B cell (primary cell): Measurements from ENCODE around the gene AIFM1. TPM values are rescaled to one million over a fixed set of nuclear protein-coding genes. Genes with fewer than 3 reads are reported as not detected.
A peak's percentile ranks its signal among the peaks of the same experiment; 100 is the strongest.

Experiments used
- ATAC-seq: fragments of 200-7000 bp; cut with Tn5 transposase; one replicate; pipeline ENCODE4 v1.10.0; 2021; ENCODE audit warnings: low read depth, mild to moderate bottlenecking, moderate number of reproducible peaks, moderate library complexity
- CTCF ChIA-PET: fragments of 350-600 bp; sonication (Branson Sonifier 250); formaldehyde crosslinking; loops from one replicate; lab custom pipeline; 2021; ENCODE audit warnings: antibody characterized with exemption, inconsistent platforms; lab: Charles Lee
- POLR2A ChIA-PET: fragments of 350-600 bp; sonication (Branson Sonifier 250); formaldehyde crosslinking; loops from one replicate; lab custom pipeline; 2021; ENCODE audit warnings: antibody characterized with exemption; lab: Charles Lee
- DNase-seq: peaks from one replicate; pipeline ENCODE4 v3.0.0; 2013
- H2AFZ ChIP-seq: 2 replicates; pipeline ENCODE4 v1.6.1; 2012; ENCODE audit warnings: mild to moderate bottlenecking, low read depth, low read length; ENCODE audit not compliant: insufficient read depth, poor library complexity, severe bottlenecking
- H3K27ac ChIP-seq, 2 donors: 1 replicate in 1 of 2; 2 replicates in 1 of 2; pipeline ENCODE4 v1.5.1; 2012 to 2013; ENCODE audit warnings: low read length in 2 of 2, mild to moderate bottlenecking in 2 of 2, moderate library complexity in 1 of 2
- H3K27me3 ChIP-seq, 4 experiments: fragments of 200-600 bp in 1 of 4; sonication (generic) in 1 of 4; replicated peaks in 1 of 4; 1 replicate in 2 of 4; 2 replicates in 2 of 4; pipeline versions ENCODE4 v1.6.1 to v1.7.0; 2013 to 2016; ENCODE audit warnings: low read length in 3 of 4, mild to moderate bottlenecking in 2 of 4, mixed read lengths in 1 of 4, moderate library complexity in 1 of 4; ENCODE audit not compliant: insufficient read depth in 4 of 4, control insufficient read depth in 3 of 4; ENCODE audit errors: control extremely low read depth in 1 of 4
- H3K36me3 ChIP-seq, 2 experiments: replicated peaks in 1 of 2; 1 replicate in 1 of 2; 2 replicates in 1 of 2; pipeline versions ENCODE4 v1.6.1 to v1.7.1; 2013; ENCODE audit warnings: low read length in 1 of 2; ENCODE audit not compliant: insufficient read depth in 2 of 2, control insufficient read depth in 1 of 2; ENCODE audit errors: control extremely low read depth in 1 of 2, extremely low read depth in 1 of 2
- H3K4me1 ChIP-seq, 2 donors: fragments of 200-600 bp in 1 of 2; sonication (generic) in 1 of 2; 1 replicate in 1 of 2; 2 replicates in 1 of 2; pipeline versions ENCODE4 v1.5.1 to v1.6.1; 2013 to 2017; ENCODE audit warnings: low read length in 2 of 2; ENCODE audit not compliant: control insufficient read depth in 2 of 2, insufficient read depth in 2 of 2
- H3K4me2 ChIP-seq: replicated peaks from 2 replicates; pipeline ENCODE3; 2012; ENCODE audit warnings: mild to moderate bottlenecking, low read depth, low read length; ENCODE audit not compliant: poor library complexity, severe bottlenecking
- H3K4me3 ChIP-seq, 5 experiments: fragments of 200-600 bp in 1 of 5; sonication (generic) in 1 of 5; 1 replicate in 3 of 5; 2 replicates in 2 of 5; pipeline versions ENCODE4 v1.5.1 to v1.7.0; 2011 to 2016; ENCODE audit warnings: low read length in 4 of 5, mild to moderate bottlenecking in 4 of 5, low read depth in 2 of 5, control low read depth in 1 of 5, moderate library complexity in 1 of 5; ENCODE audit not compliant: insufficient read depth in 1 of 5; ENCODE audit errors: control extremely low read depth in 1 of 5, extremely low read depth in 1 of 5
- H3K79me2 ChIP-seq: fragments of 200-600 bp; sonication (generic); one replicate; pipeline ENCODE4 v1.6.0; 2016; ENCODE audit warnings: low read length; ENCODE audit not compliant: control insufficient read depth, insufficient read depth
- H3K9ac ChIP-seq: fragments of 200-600 bp; sonication (generic); 2 replicates; pipeline ENCODE4 v1.6.1; 2017; ENCODE audit warnings: mild to moderate bottlenecking, low read length, moderate library complexity
- H3K9me3 ChIP-seq, 3 donors: one replicate each; pipeline versions ENCODE4 v1.6.1 to v1.7.1; 2013; ENCODE audit warnings: low read length in 2 of 3; ENCODE audit not compliant: control insufficient read depth in 2 of 3, insufficient read depth in 1 of 3; ENCODE audit errors: control extremely low read depth in 1 of 3
- H4K20me1 ChIP-seq: 2 replicates; pipeline ENCODE4 v1.6.0; 2012; ENCODE audit warnings: mild to moderate bottlenecking, low read length; ENCODE audit not compliant: insufficient read depth, control insufficient read depth, poor library complexity, severe bottlenecking
- H3K27ac Mint-ChIP-seq: one replicate; pipeline ENCODE4 v1.8.0; 2021; ENCODE audit warnings: mixed read lengths
- H3K27me3 Mint-ChIP-seq: one replicate; pipeline ENCODE4 v1.8.0; 2021; ENCODE audit warnings: mixed read lengths
- H3K4me1 Mint-ChIP-seq: one replicate; pipeline ENCODE4 v1.8.0; 2021; ENCODE audit warnings: mixed read lengths
- H3K4me3 Mint-ChIP-seq: one replicate; pipeline ENCODE4 v1.8.0; 2021; ENCODE audit warnings: mixed read lengths
- H3K9me3 Mint-ChIP-seq: one replicate; pipeline ENCODE4 v1.8.0; 2022; ENCODE audit warnings: mixed read lengths; ENCODE audit not compliant: insufficient read depth
- EZH2 ChIP-seq: IDR thresholded peaks from 2 replicates; pipeline ENCODE4 v1.6.1; 2012; ENCODE audit warnings: borderline replicate concordance, low read depth, mild to moderate bottlenecking, moderate library complexity, low read length; ENCODE audit not compliant: insufficient read depth, poor library complexity, severe bottlenecking
- WGBS: methylation state at CpG from one replicate; pipeline ENCODE4 v1.1.5; 2013; ENCODE audit warnings: missing lambda C conversion rate; ENCODE audit not compliant: insufficient coverage; 5-methylcytosine and 5-hydroxymethylcytosine counted together
- intact Hi-C: fragments of 100-400 bp; cut with micrococcal nuclease; formaldehyde crosslinking; loops from one replicate; pipeline ENCODE4 v1.10.0; 2022
- polyA plus RNA-seq: library from polyadenylated mRNA; depleted of rRNA; stranded (reverse); fragments of >200 nt; gene quantifications from 2 replicates; pipeline ENCODE4 v1.2.3, GENCODE V29; 2012
- total RNA-seq, 2 donors: library from RNA; stranded (reverse); fragments of 120-200 nt in 1 of 2; gene quantifications; 1 replicate in 1 of 2; 2 replicates in 1 of 2; pipeline versions ENCODE4 v1.2.3 to v1.2.4, GENCODE V29; 2013 to 2022
- TF ChIP-seq, protein P1 (sequence below): fragments of 200-600 bp; IDR thresholded peaks from one replicate; pipeline ENCODE4 v1.8.0; 2022; ENCODE audit warnings: antibody characterized with exemption, mild to moderate bottlenecking

AIFM1 gene
- total and polyA plus RNA-seq, 2 donors (not counting 1 experiment from before 2014, with no cell fraction given) = 11.4 to 15.9 TPM

GRCh38 chrX:130176354-130176776 is 10.7 kb upstream of the AIFM1 start:
- peak overlapping the region; percentile 72 for H3K4me3 Mint-ChIP-seq
- peak overlapping the region in 1 of 2 donors; percentile 5 for H3K27ac ChIP-seq
- TF ChIP-seq EZH2 = no peak
- TF ChIP-seq, protein P1, sequence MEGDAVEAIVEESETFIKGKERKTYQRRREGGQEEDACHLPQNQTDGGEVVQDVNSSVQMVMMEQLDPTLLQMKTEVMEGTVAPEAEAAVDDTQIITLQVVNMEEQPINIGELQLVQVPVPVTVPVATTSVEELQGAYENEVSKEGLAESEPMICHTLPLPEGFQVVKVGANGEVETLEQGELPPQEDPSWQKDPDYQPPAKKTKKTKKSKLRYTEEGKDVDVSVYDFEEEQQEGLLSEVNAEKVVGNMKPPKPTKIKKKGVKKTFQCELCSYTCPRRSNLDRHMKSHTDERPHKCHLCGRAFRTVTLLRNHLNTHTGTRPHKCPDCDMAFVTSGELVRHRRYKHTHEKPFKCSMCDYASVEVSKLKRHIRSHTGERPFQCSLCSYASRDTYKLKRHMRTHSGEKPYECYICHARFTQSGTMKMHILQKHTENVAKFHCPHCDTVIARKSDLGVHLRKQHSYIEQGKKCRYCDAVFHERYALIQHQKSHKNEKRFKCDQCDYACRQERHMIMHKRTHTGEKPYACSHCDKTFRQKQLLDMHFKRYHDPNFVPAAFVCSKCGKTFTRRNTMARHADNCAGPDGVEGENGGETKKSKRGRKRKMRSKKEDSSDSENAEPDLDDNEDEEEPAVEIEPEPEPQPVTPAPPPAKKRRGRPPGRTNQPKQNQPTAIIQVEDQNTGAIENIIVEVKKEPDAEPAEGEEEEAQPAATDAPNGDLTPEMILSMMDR = no peak
- peaks cover 37 to 58% of the 10 kb centered on the region in 2 donors for H3K4me1 ChIP-seq
- no peak overlapping the region for H3K9ac ChIP-seq
- H3K27ac Mint-ChIP-seq = peak overlapping the region; percentile 89
- ChIA-PET CTCF (interaction anchor here (1.0 to 2.3 kb wide), 7 partner anchors 10 to 96 kb away, joined by 3 to 23 read pairs (median 5); partner anchors contain the start of gene AIFM1), POLR2A (interaction anchor here (0.5 to 0.7 kb wide), 3 partner anchors 11 to 106 kb away, joined by 4 to 5 read pairs (median 5); partner anchors contain the start of gene AIFM1)
- H2AFZ ChIP-seq = no peak overlapping the region
- DNase-seq (peak; percentile 44), ATAC-seq (peak; percentile 81)
- no peaks in the 10 kb centered on the region for H3K27me3 Mint-ChIP-seq
- no peaks in the 10 kb centered on the region for H3K9me3 Mint-ChIP-seq
- no peaks in the 10 kb centered on the region for H4K20me1 ChIP-seq
- peak overlapping the region; percentile 39 for H3K4me2 ChIP-seq
- H3K4me1 Mint-ChIP-seq = peaks cover 60% of the 10 kb centered on the region
- intact Hi-C loops = no loop called here
- H3K36me3 ChIP-seq = no peaks in the 10 kb centered on the region
- no peaks in the 10 kb centered on the region for H3K9me3 ChIP-seq
- no peak overlapping the region for H3K4me3 ChIP-seq
- H3K79me2 ChIP-seq = peaks cover 20% of the 10 kb centered on the region
- no peaks in the 10 kb centered on the region for H3K27me3 ChIP-seq

GRCh38 chrX:130174937-130175336 is 9.3 kb upstream of the AIFM1 start:
- Histone ChIP-seq H3K79me2 (peaks cover 14% of the 10 kb centered on the region), H2AFZ (no peak overlapping the region), H3K4me1 (peaks cover 37 to 62% of the 10 kb centered on the region in 2 donors), H3K4me3 (no peak overlapping the region), H3K9me3 (no peaks in the 10 kb centered on the region), H3K4me2 (no peak overlapping the region), H4K20me1 (no peaks in the 10 kb centered on the region), H3K9ac (no peak overlapping the region), H3K27ac (no peak overlapping the region), H3K36me3 (no peaks in the 10 kb centered on the region), H3K27me3 (no peaks in the 10 kb centered on the region)
- no CpG with 5 or more reads among the region's 2 CpGs for WGBS
- ATAC-seq (no peak), DNase-seq (no peak)
- ChIA-PET POLR2A (no interaction called here), CTCF (no interaction called here)
- H3K4me3 Mint-ChIP-seq = peak overlapping the region; percentile 29
- no peaks in the 10 kb centered on the region for H3K27me3 Mint-ChIP-seq
- no peak for TF ChIP-seq EZH2
- TF ChIP-seq, protein P1 = no peak
- peaks cover 67% of the 10 kb centered on the region for H3K4me1 Mint-ChIP-seq
- peak overlapping the region; percentile 70 for H3K27ac Mint-ChIP-seq
- no peaks in the 10 kb centered on the region for H3K9me3 Mint-ChIP-seq
- intact Hi-C loops = loop anchor here (5.0 kb wide), 1 partner anchor 92 kb away; the partner anchor contains the start of gene ZNF280C
